Measurements from ENCODE around the gene NUSAP1. TPM values are rescaled to one million over a fixed set of nuclear protein-coding genes. Genes with fewer than 3 reads are reported as not detected.
"Not testable (repeated sequence)": the region's sequence is repeated elsewhere in the genome, so short reads cannot be mapped to it uniquely, and the experiment has no call there.

NUSAP1 gene
- total RNA-seq, 1 donor from 2014 or later: 1.0 TPM

GRCh38 chr15:41331281-41331680 lies 1.4 kb upstream of the NUSAP1 start:
- intact Hi-C loops (cut with micrococcal nuclease): no loop called here
- no peak for ATAC-seq
- no peak for DNase-seq

GRCh38 chr15:41331833-41332193 lies 868 bp upstream of the NUSAP1 start:
- intact Hi-C loops (cut with micrococcal nuclease): no loop called here
- no peak for ATAC-seq

DNA sequence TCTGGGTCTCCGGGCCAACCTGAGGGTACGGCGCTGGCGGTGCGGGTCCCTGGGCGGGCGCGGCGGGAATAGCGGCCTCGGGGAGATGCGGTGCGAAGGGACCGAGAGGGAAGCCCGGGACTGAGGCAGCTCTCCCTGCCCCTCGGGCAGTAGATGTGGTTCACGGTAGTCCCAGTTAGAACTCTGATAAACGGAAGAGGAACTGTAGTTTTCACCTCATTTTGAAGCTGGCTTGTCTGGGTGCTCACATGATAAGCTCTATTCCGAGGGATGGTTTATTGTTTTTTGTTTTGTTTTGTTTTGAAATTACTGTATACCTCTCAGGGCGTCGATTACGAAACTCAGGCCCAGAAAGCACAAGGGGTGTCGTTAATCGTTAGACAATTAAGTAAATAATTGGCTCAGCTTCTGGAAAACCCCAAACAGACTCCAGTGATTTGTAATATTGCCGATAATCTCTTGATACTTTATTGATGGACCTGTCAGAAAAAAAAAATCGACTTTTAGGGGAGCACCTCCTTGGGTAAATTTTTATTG lies 413 bp downstream of the NUSAP1 start:
- no peak for ATAC-seq
- no peak for DNase-seq
- intact Hi-C loops (cut with micrococcal nuclease): no loop called here

More at GRCh38 chr15:41331833-41332193, 868 bp upstream of the NUSAP1 start:
- no peak for DNase-seq

- ATAC-seq (no peak), DNase-seq (no peak)
- intact Hi-C loops (cut with micrococcal nuclease): no loop called here
These were observed 1.8 kb downstream of the NUSAP1 start for GRCh38 chr15:41334293-41335120.

- ATAC-seq (no peak), DNase-seq (no peak)
- intact Hi-C loops (cut with micrococcal nuclease): no loop called here
These were observed 3.9 kb downstream of the NUSAP1 start for GRCh38 chr15:41336549-41336948.

GRCh38 chr15:41337047-41337446 lies 4.4 kb downstream of the NUSAP1 start:
- no peak for ATAC-seq
- no peak for DNase-seq
- intact Hi-C loops (cut with micrococcal nuclease): no loop called here

- no peak for ATAC-seq
- DNase-seq: no peak
- intact Hi-C loops (cut with micrococcal nuclease): no loop called here
These were observed 5.2 kb downstream of the NUSAP1 start for GRCh38 chr15:41337631-41338522.

- intact Hi-C loops (cut with micrococcal nuclease): no loop called here
These were observed 7.6 kb downstream of the NUSAP1 start for GRCh38 chr15:41340189-41340695.

DNA sequence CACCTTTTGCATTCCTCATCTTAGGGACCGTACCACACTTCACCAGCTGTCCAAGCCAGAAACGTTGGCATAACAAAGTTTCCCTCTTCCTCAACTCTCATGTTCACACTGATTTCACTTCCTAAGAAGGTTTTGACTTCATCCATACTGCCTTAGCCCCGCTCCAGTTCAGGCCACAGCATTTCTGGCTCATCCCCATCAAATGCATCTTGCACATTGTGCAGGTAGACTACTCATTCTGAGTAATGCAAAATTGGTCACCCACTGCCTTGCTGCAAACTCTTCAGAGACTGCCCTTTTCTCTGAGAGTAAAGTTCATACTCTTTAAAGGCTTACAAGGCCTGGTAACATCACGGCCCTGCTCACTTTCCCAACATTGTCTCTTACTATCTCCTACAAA lies 8.8 kb downstream of the NUSAP1 start:
- ATAC-seq: no peak
- intact Hi-C loops (cut with micrococcal nuclease): no loop called here
- no peak for DNase-seq

More at GRCh38 chr15:41340189-41340695, 7.6 kb downstream of the NUSAP1 start:
- no peak for ATAC-seq
- DNase-seq: no peak

DNA sequence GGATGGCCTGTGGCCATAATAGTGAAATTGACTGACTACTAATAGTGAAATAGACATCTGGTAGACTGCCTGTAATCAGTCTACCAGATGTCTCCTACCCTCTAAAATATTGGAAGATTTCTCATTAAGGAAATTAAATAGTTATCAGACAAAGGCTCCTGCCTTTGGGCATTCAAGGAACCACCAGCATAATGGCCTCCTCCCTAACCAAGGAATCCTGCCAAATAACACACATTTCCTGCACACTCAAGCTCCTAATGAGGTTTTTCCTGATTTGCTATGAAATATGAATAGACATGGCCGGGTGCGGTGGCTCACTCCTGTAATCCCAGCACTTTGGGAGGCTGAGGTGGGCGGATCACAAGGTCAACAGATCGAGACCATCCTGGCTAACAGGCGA lies 14.6 kb downstream of the NUSAP1 start:
- ATAC-seq (no peak), DNase-seq (no peak)
- intact Hi-C loops (cut with micrococcal nuclease): no loop called here

DNA sequence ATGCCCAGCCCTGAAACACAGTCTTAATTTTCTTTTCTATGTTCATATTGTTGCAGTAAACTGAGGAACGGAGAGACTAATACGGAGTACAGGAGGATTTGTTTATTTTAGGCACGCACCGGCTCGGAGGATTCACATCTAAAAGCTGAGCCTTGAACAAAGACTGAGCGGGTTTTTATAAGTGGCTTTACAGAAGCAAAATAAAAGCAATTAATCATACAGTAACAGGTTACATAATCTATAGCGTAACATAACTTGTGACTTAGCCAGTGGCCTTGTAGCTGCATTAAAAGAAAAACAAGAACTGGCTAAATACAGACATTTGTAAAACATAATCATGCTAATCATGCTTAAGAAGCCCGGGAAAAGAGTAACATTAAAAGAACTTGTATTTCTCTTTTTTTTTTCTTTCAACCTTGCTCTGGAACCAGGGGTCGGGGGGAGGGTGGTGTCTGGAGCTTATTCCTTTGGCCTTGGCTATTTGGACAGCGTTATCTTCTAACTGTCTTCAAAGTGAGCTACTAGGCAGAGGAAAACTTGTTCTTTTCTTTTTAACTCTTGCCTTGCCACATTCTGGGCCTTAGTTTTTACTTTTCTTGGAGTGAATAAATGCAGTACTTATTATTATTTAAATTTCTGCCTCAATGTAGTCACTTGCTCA lies 17.5 kb downstream of the NUSAP1 start:
- no peak for ATAC-seq
- no peak for DNase-seq
- intact Hi-C loops (cut with micrococcal nuclease): no loop called here

GRCh38 chr15:41354371-41354770 lies 21.7 kb downstream of the NUSAP1 start:
- DNase-seq (no peak), ATAC-seq (no peak)
- intact Hi-C loops (cut with micrococcal nuclease): no loop called here

GRCh38 chr15:41367418-41367817 lies 34.7 kb downstream of the NUSAP1 start:
- DNase-seq (no peak), ATAC-seq (peak; percentile 92)
- intact Hi-C loops (cut with micrococcal nuclease): no loop called here

- ATAC-seq (no peak), DNase-seq (no peak)
- intact Hi-C loops (cut with micrococcal nuclease): no loop called here
These were observed 45.3 kb downstream of the NUSAP1 start for GRCh38 chr15:41377978-41378377.

GRCh38 chr15:41383974-41384749 lies 51.5 kb downstream of the NUSAP1 start:
- intact Hi-C loops (cut with micrococcal nuclease); DNase-seq; ATAC-seq: not testable (repeated sequence)

DNA sequence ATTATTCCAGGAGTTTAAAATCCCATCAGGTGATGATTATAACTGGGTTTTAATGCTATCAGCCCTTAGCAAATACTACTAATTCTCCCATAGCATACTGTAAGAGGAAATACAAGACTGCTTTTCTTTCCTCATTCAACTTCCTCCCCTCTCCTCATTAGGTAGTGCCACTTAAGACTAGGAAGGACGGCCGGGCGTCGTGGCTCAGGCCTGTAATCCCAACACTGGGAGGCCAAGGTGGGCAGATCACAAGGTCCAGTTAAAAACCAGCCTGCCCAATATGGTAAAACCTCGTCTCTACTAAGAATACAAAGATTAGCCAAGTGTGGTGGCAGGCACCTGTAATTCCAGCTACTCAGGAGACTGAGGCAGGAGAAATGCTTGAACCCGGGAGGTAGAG lies 55.0 kb downstream of the NUSAP1 start:
- ATAC-seq (no peak), DNase-seq (no peak)
- intact Hi-C loops (cut with micrococcal nuclease): no loop called here

GRCh38 chr15:41392659-41393058 lies 60.0 kb downstream of the NUSAP1 start:
- no peak for DNase-seq
- ATAC-seq: no peak

DNA sequence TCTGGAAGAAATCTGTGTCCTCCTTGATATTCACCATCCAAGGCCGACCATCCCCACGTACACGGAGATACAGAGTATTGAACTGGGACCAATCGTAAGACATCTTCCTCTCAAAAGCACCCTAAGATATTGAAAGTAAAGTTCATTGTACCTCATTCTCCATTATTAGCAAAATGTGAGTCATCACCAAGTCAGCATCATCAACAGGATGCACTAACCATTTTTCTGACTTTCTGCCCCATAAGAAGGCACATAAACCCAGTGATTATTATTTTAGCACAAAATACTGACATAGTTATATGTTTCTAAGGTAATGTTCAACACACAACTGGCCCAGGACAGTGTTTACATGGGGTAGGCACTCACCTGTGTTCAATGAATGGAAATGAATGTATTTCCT lies 62.2 kb downstream of the NUSAP1 start:
- no peak for ATAC-seq
- intact Hi-C loops (cut with micrococcal nuclease): no loop called here
- no peak for DNase-seq

More at GRCh38 chr15:41392659-41393058, 60.0 kb downstream of the NUSAP1 start:
- intact Hi-C loops (cut with micrococcal nuclease): no loop called here

- ATAC-seq: no peak
- intact Hi-C loops (cut with micrococcal nuclease): no loop called here
- DNase-seq: no peak
These were observed 63.4 kb downstream of the NUSAP1 start for GRCh38 chr15:41396111-41396510.

All from left ventricle myocardium superior (tissue), 1 donor.